SK-N-MC (cell line): Measurements from ENCODE around the gene TSHZ1.

Experiments
- EZH2 ChIP-seq: fragments of 200-600 bp; sonication (generic); IDR thresholded peaks from one replicate; pipeline ENCODE4 v1.6.1; 2017; ENCODE audit warnings: antibody characterized with exemption
- POLR2AphosphoS5 ChIP-seq: IDR thresholded peaks from 2 replicates; pipeline ENCODE4 v1.6.1; 2012; ENCODE audit warnings: mild to moderate bottlenecking, low read depth, low read length, borderline replicate concordance

GRCh38 chr18:75305984-75306383 lies 95.4 kb downstream of the TSHZ1 start:
- no peak for TF ChIP-seq EZH2
- TF ChIP-seq POLR2AphosphoS5: no peak
